DOHH2 (cell line): ENCODE measurements around the gene CAPN10.

Experiments
- CTCF ChIP-seq: fragments of 200-600 bp; sonication (generic); IDR thresholded peaks from one replicate; pipeline ENCODE4 v1.5.1; 2014; ENCODE audit warnings: antibody characterized with exemption, mild to moderate bottlenecking, low read depth, low read length; ENCODE audit not compliant: poor library complexity, severe bottlenecking
- EZH2phosphoT487 ChIP-seq: fragments of 200-600 bp; sonication (generic); IDR thresholded peaks from 2 replicates; pipeline ENCODE4 v1.6.1; 2017; ENCODE audit warnings: borderline replicate concordance, mild to moderate bottlenecking, antibody characterized with exemption, low read length, moderate library complexity, mixed read lengths

GRCh38 chr2:240539906-240540305 is 46.6 kb upstream of the CAPN10 start:
- TF ChIP-seq CTCF (no peak), EZH2phosphoT487 (no peak)
